Skin of body (tissue), 2 donors: ENCODE measurements around the gene OGN. TPM values are rescaled to one million over a fixed set of nuclear protein-coding genes. Genes with fewer than 3 reads are reported as not detected.
A peak's percentile ranks its signal among the peaks of the same experiment; 100 is the strongest.

Experiments
- DNase-seq: peaks from one replicate; lab custom pipeline; 2025; lab: John Stamatoyannopoulos, UW
- total RNA-seq: library from RNA; depleted of rRNA; stranded (reverse); fragments of >200 nt; gene quantifications from one replicate; pipeline ENCODE4 v1.2.3, GENCODE V29; 2014

OGN gene
- total RNA-seq, 1 donor from 2014 or later: 281 TPM

GRCh38 chr9:92406477-92406876 is 2.1 kb upstream of the OGN start:
- DNase-seq: peak; percentile 50

DNA sequence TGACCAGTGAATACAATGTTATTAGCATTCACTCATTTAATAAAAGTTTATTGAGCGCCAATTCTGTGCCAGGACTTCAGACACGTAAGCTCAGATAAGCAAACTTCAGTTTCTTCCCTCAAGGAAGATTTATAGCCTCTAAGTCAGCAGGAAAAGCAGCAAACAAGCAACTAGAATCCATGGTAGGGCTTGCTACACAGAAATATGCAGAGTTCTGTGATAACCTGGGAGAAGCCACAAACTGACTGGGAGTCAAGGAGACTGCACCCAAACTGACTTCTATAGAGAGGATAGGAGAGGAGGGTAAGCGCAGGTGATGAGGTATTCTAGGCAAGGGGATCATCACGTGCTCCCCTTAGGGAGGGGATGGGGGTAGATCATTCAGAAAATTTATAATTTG is 1.4 kb upstream of the OGN start:
- peak; percentile 8 for DNase-seq

- DNase-seq: peak; percentile 77
Measured at GRCh38 chr9:92402826-92403745, 1.3 kb downstream of the OGN start.

DNA sequence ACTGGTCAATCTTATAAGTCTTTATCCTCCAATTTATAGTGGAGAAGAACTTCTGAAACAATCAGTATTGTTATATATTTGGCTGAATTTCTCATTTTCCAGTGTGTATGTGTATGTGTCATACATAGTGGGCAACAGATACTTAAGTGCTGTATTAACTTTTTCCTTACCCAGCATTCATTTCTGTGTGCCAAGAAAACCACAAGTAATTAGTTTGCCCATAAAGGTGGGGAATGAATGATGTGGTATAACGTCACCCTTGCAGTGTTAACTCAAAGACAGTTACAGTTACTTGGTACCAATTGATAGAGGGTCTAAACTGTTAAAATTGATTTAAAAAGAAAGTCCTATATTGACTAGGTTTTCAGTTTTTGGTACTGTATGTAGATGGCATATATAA is 2.0 kb downstream of the OGN start:
- peak; percentile 26 for DNase-seq

DNA sequence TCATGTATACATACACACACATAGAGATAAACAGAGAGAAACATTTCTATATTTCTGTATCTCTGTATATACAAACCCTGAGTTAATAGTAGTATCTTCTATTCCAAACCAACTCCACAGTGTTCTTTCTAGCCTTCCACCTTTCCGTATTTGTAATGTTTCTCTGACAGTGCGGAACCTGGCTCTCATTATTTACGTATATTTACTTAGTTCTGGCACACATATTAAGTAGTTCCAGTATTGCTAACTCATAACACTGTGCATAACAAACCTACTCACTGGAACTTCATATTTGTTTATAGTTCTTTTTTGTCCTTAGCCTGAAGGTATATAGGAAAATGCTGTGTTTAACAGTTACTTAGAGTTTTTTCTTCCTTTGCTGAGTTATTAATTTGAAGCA is 6.5 kb downstream of the OGN start:
- DNase-seq: no peak

GRCh38 chr9:92395617-92396016 is 8.8 kb downstream of the OGN start:
- no peak for DNase-seq

GRCh38 chr9:92393686-92394085 is 10.7 kb downstream of the OGN start:
- DNase-seq: no peak

DNA sequence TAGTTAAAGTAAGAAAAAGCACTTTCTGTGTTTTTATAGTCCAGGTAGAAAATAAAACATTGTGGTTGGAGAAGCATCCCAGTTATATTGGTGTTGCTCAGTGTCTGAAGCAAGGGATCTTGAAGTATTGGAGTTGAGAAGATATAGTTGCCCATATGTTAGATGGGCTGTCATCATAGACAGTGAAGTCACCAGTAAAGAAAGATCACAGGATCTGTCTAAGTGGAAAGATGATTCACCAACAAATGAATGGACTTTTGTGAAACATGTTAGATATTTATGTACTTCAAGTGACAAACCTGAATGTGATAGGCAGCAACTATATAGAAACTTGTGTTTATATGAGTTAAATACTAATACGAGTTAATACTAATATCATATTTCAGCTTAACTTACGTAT is 11.7 kb downstream of the OGN start:
- DNase-seq: no peak

- DNase-seq: no peak
Measured at GRCh38 chr9:92385953-92386352, 18.4 kb downstream of the OGN start.

DNA sequence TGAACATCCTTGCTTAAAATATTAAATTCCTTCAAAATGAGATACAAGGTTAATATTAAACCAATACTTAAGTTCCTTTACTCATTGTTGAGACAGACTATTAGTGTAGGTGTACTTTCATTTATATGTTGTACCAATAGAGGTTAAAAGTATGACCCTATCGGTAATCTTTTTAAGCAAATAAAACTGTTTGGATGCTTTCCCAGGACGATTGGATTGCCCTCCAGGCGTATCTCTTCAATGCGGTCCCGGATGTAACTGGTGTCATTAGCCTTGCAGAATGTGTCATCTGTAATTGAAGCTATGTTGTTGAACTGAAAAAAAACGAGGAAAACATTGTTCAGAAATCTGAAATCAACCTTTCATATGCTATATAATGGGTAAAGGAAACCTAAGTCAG is 18.9 kb downstream of the OGN start:
- no peak for DNase-seq

- DNase-seq: peak; percentile 21
Measured at GRCh38 chr9:92385001-92385400, 19.4 kb downstream of the OGN start.

DNA sequence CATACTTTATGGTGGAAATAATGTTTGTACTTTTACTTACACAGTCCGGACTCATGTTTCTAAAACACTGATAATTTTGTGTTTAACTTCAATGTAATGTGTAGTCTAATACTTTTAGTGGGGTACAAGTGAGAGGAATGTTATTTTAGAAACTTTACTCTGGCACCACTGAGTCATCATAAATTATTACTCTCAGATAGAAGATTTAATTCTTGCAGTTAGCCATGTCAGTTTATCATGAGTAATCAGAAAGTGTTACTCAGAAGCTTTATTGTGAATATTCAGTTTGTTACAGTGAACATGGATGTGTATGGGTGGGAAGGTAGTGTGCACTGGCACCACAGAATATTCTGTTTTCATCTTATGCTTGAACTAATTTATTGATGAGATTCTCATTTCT is 20.0 kb downstream of the OGN start:
- no peak for DNase-seq

- DNase-seq: no peak
Measured at GRCh38 chr9:92381775-92382174, 22.6 kb downstream of the OGN start.

GRCh38 chr9:92380603-92381002 is 23.8 kb downstream of the OGN start:
- no peak for DNase-seq

- no peak for DNase-seq
Measured at GRCh38 chr9:92378865-92379560, 25.4 kb downstream of the OGN start.

DNA sequence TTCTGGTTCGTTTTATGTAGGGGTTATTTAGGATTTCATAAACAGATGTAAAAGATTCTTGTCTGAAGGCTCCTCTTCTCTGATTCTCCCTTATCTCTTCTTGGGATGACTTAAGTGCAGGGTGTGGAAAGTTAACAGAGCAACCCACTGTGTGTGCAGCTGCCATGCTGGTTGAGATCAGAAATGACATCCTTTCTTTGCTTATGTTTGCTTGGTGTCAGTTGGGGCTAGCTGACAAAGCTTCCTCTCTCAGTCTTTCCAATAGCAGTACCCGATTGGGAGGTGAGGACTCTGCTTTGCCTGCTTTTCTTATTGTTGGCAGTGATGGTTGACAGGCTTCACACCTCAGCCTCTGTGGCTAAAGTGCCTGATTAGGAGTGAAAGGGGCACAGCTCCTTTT is 26.5 kb downstream of the OGN start:
- no peak for DNase-seq

GRCh38 chr9:92373167-92373566 is 31.2 kb downstream of the OGN start:
- no peak for DNase-seq

- DNase-seq: no peak
Measured at GRCh38 chr9:92369075-92369474, 35.3 kb downstream of the OGN start.

- DNase-seq: no peak
Measured at GRCh38 chr9:92360083-92360482, 44.3 kb downstream of the OGN start.

- DNase-seq: no peak
Measured at GRCh38 chr9:92359394-92359995, 44.9 kb downstream of the OGN start.

DNA sequence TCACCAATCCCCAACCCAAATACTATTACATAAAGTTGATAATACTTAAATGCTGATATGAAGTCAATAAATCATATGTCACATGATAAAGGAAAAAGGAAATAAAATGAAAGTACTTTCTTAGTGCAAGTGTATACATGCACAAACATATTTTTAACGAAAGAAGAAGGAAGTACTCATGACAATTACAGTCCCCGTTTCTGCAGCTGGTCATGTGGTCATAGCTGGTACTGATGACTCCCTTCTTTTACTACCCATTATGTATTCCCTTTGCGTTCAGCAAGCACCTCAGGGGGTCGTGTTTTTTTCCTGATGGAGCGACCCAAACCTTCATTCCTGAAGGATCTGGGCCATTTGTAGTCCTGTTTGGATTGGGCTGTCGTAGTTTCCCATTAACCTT is 51.3 kb downstream of the OGN start:
- DNase-seq: no peak

DNA sequence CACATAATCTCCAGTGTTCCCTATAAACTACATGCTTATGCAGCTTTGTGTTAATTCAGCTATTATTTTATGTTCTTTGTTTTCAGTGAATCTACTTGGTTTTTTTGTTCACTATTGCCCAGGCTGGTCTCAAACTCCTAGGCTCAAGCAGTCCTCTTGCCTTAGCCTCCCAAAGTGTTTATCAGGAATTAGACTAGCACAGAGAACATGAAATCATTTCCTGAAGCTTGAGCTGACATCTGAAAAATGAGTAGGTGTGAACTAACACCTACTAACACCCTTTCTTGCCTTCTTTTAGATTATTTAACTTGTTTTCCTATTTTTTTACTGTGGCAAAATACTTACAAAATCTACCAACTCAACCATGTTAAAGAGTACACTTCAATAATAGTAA is 53.6 kb downstream of the OGN start:
- no peak for DNase-seq
